Mesendoderm (in vitro differentiated cells): Measurements from ENCODE around the gene ABITRAM.
A peak's percentile ranks its signal among the peaks of the same experiment; 100 is the strongest.
"Not testable (repeated sequence)": the region's sequence is repeated elsewhere in the genome, so short reads cannot be mapped to it uniquely, and the experiment has no call there.

Source experiments
- DNase-seq: peaks from one replicate; pipeline ENCODE4 v3.0.0; 2013
- H2AK5ac ChIP-seq: 2 replicates; pipeline ENCODE4 v1.6.1; 2013; ENCODE audit warnings: low read length, inconsistent platforms
- H2BK120ac ChIP-seq: 2 replicates; pipeline ENCODE4 v1.6.1; 2013; ENCODE audit warnings: low read depth, mild to moderate bottlenecking, low read length, moderate library complexity, mixed read lengths
- H2BK15ac ChIP-seq: replicated peaks from 2 replicates; pipeline ENCODE4 v1.6.1; 2013; ENCODE audit warnings: low read depth, mild to moderate bottlenecking, moderate library complexity
- H2BK5ac ChIP-seq: 2 replicates; pipeline ENCODE4 v1.6.1; 2013; ENCODE audit warnings: low read length, inconsistent platforms
- H3K18ac ChIP-seq: 2 replicates; pipeline ENCODE4 v1.6.1; 2013; ENCODE audit warnings: mild to moderate bottlenecking, low read length, mixed read lengths
- H3K23ac ChIP-seq: one replicate; pipeline ENCODE4 v1.6.1; 2013; ENCODE audit warnings: low read length
- H3K27ac ChIP-seq: 2 replicates; pipeline ENCODE4 v1.5.1; 2013; ENCODE audit warnings: low read depth, mild to moderate bottlenecking, inconsistent platforms, low read length, moderate library complexity
- H3K27me3 ChIP-seq: 2 replicates; pipeline ENCODE4 v1.6.1; 2013; ENCODE audit warnings: low read length, control low read depth, mild to moderate bottlenecking, inconsistent platforms; ENCODE audit not compliant: insufficient read depth, poor library complexity
- H3K36me3 ChIP-seq: 2 replicates; pipeline ENCODE4 v1.6.1; 2013; ENCODE audit warnings: low read length, inconsistent platforms; ENCODE audit not compliant: control insufficient read depth, insufficient read depth
- H3K4ac ChIP-seq: one replicate; pipeline ENCODE4 v1.6.1; 2013; ENCODE audit warnings: low read depth, mild to moderate bottlenecking, low read length, moderate library complexity
- H3K4me1 ChIP-seq: 2 replicates; pipeline ENCODE4 v1.6.1; 2013; ENCODE audit warnings: low read depth, low read length, inconsistent platforms; ENCODE audit not compliant: control insufficient read depth
- H3K4me2 ChIP-seq: 2 replicates; pipeline ENCODE4 v1.6.1; 2013; ENCODE audit warnings: low read length
- H3K4me3 ChIP-seq: 2 replicates; pipeline ENCODE4 v1.5.1; 2013; ENCODE audit warnings: mild to moderate bottlenecking, low read length
- H3K56ac ChIP-seq: one replicate; pipeline ENCODE4 v1.6.1; 2013; ENCODE audit warnings: low read length
- H3K79me1 ChIP-seq: 2 replicates; pipeline ENCODE4 v1.6.1; 2013; ENCODE audit warnings: low read length, inconsistent platforms
- H3K79me2 ChIP-seq: 2 replicates; pipeline ENCODE4 v1.6.1; 2013; ENCODE audit warnings: mild to moderate bottlenecking, low read length; ENCODE audit not compliant: control insufficient read depth, insufficient read depth
- H3K9ac ChIP-seq: 2 replicates; pipeline ENCODE4 v1.6.1; 2013; ENCODE audit warnings: low read length, inconsistent platforms
- H4K5ac ChIP-seq: one replicate; pipeline ENCODE4 v1.6.1; 2013; ENCODE audit warnings: low read length
- H4K8ac ChIP-seq: one replicate; pipeline ENCODE4 v1.6.1; 2013; ENCODE audit warnings: low read depth, mild to moderate bottlenecking, control low read depth, low read length, moderate library complexity
- WGBS: extraction: QIAGEN DNeasy Blood & Tissue Kit; methylation state at CpG from one replicate; pipeline ENCODE4 v1.1.7; 2013; ENCODE audit warnings: low lambda C conversion rate, missing lambda C conversion rate; ENCODE audit not compliant: insufficient coverage; ENCODE audit errors: extremely low coverage; 5-methylcytosine and 5-hydroxymethylcytosine counted together

Gene ABITRAM

DNA sequence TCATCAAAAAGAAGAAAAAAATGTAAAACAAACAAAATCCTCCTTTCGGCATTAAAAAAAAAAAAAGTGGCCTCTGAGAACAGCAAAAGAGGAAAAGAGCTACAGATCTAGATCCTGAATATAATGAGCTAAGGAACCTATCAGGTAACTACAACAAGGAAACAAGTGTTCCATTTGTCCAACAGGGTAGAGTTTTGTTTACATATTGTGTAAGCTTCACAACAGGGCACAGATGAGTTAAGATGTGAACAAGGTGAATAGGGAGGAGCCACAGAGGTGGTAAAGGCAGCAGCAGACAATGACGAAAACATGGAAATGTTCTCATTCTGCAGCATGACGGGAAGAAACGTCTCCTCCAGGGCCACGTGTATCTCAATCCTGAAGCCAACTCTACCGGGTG lies 14.7 kb upstream of the ABITRAM start:
- H2AK5ac ChIP-seq: no peak overlapping the region
- DNase-seq: no peak
- H3K23ac ChIP-seq: no peak overlapping the region
- no peaks in the 10 kb centered on the region for H3K79me2 ChIP-seq
- peaks cover 5% of the 10 kb centered on the region for H3K36me3 ChIP-seq
- H3K9ac ChIP-seq: no peak overlapping the region
- H3K4me2 ChIP-seq: no peak overlapping the region
- no peaks in the 10 kb centered on the region for H3K4me1 ChIP-seq
- H3K79me1 ChIP-seq: no peaks in the 10 kb centered on the region
- no peak overlapping the region for H3K18ac ChIP-seq
- H4K5ac ChIP-seq: no peak overlapping the region
- H2BK15ac ChIP-seq: no peak overlapping the region
- no peak overlapping the region for H2BK5ac ChIP-seq
- H2BK120ac ChIP-seq: no peak overlapping the region
- H3K27me3 ChIP-seq: no peaks in the 10 kb centered on the region
- no peak overlapping the region for H3K4ac ChIP-seq
- no peak overlapping the region for H4K8ac ChIP-seq
- H3K4me3 ChIP-seq: no peak overlapping the region
- no CpG with 5 or more reads among the region's 6 CpGs for WGBS
- H3K56ac ChIP-seq: no peak overlapping the region
- no peak overlapping the region for H3K27ac ChIP-seq

DNA sequence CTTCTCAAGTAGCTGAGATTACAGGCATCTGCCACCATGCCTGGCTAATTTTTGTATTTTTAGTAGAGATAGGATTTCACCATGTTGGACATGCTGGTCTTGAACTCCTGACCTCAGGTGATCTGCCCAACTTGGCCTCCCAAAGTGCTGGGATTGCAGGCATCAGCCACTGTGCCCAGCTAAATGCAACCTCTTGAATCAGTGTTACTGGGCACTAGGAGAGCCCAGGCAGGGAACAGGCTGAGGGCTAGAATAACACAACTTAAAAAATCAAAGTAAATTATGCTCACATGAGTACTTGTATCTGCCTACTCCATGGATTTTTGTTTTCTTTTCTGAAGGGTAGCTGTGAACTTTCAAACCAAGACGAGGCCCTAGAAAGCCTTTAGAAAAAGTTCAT lies 13.8 kb upstream of the ABITRAM start:
- not testable (repeated sequence) for H3K79me1 ChIP-seq, H3K27me3 ChIP-seq, H3K18ac ChIP-seq, H3K4me2 ChIP-seq, H3K4ac ChIP-seq, H2BK15ac ChIP-seq, H4K5ac ChIP-seq, H2AK5ac ChIP-seq, H2BK5ac ChIP-seq, H3K4me1 ChIP-seq, H3K23ac ChIP-seq, H2BK120ac ChIP-seq, DNase-seq, H3K36me3 ChIP-seq, H4K8ac ChIP-seq, H3K9ac ChIP-seq, H3K27ac ChIP-seq, H3K4me3 ChIP-seq, H3K56ac ChIP-seq, H3K79me2 ChIP-seq
- no CpG with 5 or more reads among the region's 1 CpG for WGBS

DNA sequence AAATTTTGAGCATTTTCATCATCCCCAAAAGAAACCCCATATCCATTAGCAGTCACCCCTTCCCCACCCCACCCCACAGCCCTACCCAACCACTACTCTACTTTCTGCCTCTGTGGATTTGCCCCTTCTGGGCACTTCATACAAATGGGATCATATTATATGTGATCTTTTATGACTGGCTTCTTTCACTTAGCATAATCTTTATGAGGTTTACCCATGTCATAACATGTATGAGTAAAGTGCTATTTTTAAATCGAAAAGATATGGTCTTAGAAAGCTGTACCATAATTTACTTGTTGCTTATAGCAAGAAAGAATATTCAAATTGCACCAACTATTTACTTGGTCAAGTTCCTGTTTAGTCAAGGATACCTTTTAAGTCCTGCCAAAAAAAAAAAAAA lies 13.0 kb upstream of the ABITRAM start:
- Histone ChIP-seq H3K18ac (no peak overlapping the region), H3K4me2 (no peak overlapping the region), H3K9ac (no peak overlapping the region), H2BK5ac (no peak overlapping the region), H2BK15ac (no peak overlapping the region), H3K36me3 (peaks cover 12% of the 10 kb centered on the region), H3K27ac (no peak overlapping the region), H2AK5ac (no peak overlapping the region), H3K56ac (no peak overlapping the region), H4K8ac (no peak overlapping the region), H3K23ac (no peak overlapping the region), H3K27me3 (no peaks in the 10 kb centered on the region), H4K5ac (no peak overlapping the region), H3K4me1 (no peaks in the 10 kb centered on the region), H3K79me1 (no peaks in the 10 kb centered on the region), H2BK120ac (no peak overlapping the region), H3K4ac (no peak overlapping the region), H3K4me3 (no peak overlapping the region), H3K79me2 (no peaks in the 10 kb centered on the region)
- WGBS: no CpG with 5 or more reads among the region's 1 CpG
- no peak for DNase-seq

DNA sequence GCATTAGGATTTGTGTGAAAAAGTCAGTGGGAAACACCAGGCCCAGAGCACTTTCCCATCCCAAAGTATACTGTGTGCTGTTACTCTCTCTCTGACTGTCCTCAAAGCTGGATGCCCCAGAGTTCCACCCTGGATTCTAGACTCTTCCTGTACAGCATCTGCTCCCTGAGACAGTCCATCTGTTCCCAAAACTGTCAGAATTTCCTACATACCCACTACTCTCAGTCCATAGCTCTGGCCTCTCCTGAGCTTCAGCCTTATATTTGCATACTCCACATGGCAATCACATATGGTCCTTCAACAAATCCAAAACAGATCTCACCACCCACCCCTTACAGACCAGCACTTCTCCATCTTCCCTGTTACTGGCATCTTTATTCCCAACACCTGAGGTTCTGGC lies 9.7 kb upstream of the ABITRAM start:
- no peak overlapping the region for H2AK5ac ChIP-seq
- H4K8ac ChIP-seq: no peak overlapping the region
- H3K4ac ChIP-seq: no peak overlapping the region
- H3K27ac ChIP-seq: no peak overlapping the region
- H3K18ac ChIP-seq: no peak overlapping the region
- no peak overlapping the region for H2BK15ac ChIP-seq
- H3K79me1 ChIP-seq: no peaks in the 10 kb centered on the region
- H3K4me3 ChIP-seq: no peak overlapping the region
- no peak overlapping the region for H3K4me2 ChIP-seq
- no peak overlapping the region for H2BK120ac ChIP-seq
- no peak overlapping the region for H4K5ac ChIP-seq
- H3K27me3 ChIP-seq: no peaks in the 10 kb centered on the region
- no peak overlapping the region for H3K23ac ChIP-seq
- no peak for DNase-seq
- no peak overlapping the region for H3K9ac ChIP-seq
- H2BK5ac ChIP-seq: no peak overlapping the region
- H3K56ac ChIP-seq: no peak overlapping the region
- H3K36me3 ChIP-seq: peaks cover 13% of the 10 kb centered on the region
- no peaks in the 10 kb centered on the region for H3K79me2 ChIP-seq
- no peaks in the 10 kb centered on the region for H3K4me1 ChIP-seq

DNA sequence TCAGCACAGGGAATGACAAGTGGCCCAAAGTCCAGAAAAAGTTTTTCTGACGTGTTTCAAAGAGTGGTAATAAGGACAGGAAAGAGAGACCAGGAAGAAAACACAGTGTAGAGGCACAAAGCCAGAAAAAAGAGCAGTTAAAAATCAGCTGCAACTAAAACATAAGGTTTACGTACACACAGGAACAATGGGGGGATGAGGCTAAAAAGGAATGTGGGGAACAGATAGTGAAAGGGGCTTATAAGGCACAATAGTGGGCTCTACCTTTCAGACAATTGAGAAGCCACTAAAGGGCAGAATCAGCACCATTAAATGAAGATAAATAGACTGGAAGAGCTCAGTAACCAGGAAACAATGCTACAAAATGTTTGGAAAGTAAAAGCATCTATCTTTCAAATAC lies 5.8 kb upstream of the ABITRAM start:
- Histone ChIP-seq H2AK5ac (no peak overlapping the region), H3K9ac (no peak overlapping the region), H2BK120ac (no peak overlapping the region), H3K79me2 (peaks cover 10% of the 10 kb centered on the region), H3K4me3 (no peak overlapping the region), H3K4ac (no peak overlapping the region), H3K79me1 (peaks cover 9% of the 10 kb centered on the region), H3K4me2 (no peak overlapping the region), H3K36me3 (peaks cover 11% of the 10 kb centered on the region), H3K56ac (no peak overlapping the region), H3K27me3 (no peaks in the 10 kb centered on the region), H2BK15ac (no peak overlapping the region), H3K18ac (no peak overlapping the region), H4K8ac (no peak overlapping the region), H3K27ac (no peak overlapping the region), H3K4me1 (peaks cover 4% of the 10 kb centered on the region), H4K5ac (no peak overlapping the region), H3K23ac (no peak overlapping the region), H2BK5ac (no peak overlapping the region)
- no CpG with 5 or more reads among the region's 2 CpGs for WGBS
- DNase-seq: no peak

DNA sequence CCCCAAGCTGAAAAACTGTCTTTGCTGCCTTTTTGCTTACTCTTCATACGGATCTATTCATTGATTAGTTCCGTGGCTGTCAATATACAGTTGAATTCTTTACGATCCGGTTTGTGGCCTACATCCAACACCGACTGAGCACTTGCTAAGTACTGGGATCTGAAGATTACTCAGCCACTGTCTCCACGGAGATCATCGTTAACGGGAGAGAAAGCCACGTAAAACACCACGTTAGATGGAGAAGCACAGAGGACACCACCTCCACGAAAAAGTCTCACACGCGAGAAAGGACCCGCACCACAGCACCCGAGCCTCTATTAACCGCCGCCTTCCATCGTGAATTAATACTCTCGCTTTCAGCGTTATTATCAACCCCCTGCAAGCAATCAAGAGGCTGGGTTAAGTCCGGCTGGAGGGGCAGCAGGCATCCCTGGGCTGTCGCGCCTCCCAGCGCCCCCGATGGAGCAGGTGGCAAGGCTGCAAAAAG lies 926 bp upstream of the ABITRAM start:
- no peak overlapping the region for H2AK5ac ChIP-seq
- H3K23ac ChIP-seq: peak overlapping the region; percentile 66
- H2BK5ac ChIP-seq: no peak overlapping the region
- peak overlapping the region; percentile 89 for H3K9ac ChIP-seq
- H3K4me1 ChIP-seq: peaks cover 4% of the 10 kb centered on the region
- DNase-seq: no peak
- no peaks in the 10 kb centered on the region for H3K27me3 ChIP-seq
- no peak overlapping the region for H2BK120ac ChIP-seq
- peak overlapping the region; percentile 95 for H3K27ac ChIP-seq
- peaks cover 11% of the 10 kb centered on the region for H3K79me1 ChIP-seq
- peak overlapping the region; percentile 76 for H3K4me3 ChIP-seq
- H2BK15ac ChIP-seq: no peak overlapping the region
- no CpG with 5 or more reads among the region's 25 CpGs for WGBS
- H3K56ac ChIP-seq: peak overlapping the region; percentile 88
- H3K4me2 ChIP-seq: peak overlapping the region; percentile 89
- H3K18ac ChIP-seq: peak overlapping the region; percentile 29
- H3K4ac ChIP-seq: peak overlapping the region; percentile 5
- H4K5ac ChIP-seq: no peak overlapping the region
- H3K79me2 ChIP-seq: peaks cover 10% of the 10 kb centered on the region
- H4K8ac ChIP-seq: no peak overlapping the region
- no peaks in the 10 kb centered on the region for H3K36me3 ChIP-seq
